ENCODE results near the gene DGKE.

DGKE gene

DNA sequence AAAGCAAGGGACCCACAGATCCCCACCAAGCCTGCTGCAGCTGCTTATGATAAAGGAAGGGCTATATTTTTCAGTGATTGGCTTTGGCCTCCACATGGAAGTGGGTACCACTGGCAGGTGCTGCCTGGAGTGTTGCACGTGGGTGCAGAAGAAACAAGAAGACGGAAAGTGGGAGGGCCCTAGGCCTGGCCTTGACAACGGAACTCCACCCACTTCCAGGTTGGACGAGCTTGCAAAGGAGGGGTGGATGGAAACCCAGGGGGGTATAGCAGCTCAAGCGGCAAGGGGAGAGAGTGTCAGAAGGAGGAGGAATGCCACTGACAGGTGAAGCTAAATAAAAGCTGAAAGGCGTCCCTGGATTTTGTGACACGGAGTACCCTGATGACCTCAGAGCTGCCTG is 59.6 kb downstream of the DGKE start:
- no peak for FAIRE-seq
- TF ChIP-seq POLR2AphosphoS5 (IDR thresholded peaks at IDR 0.05; ENCODE audit: low read depth, low read length) = no peak
- no peak for TF ChIP-seq PAX5 (IDR thresholded peaks at IDR 0.05; ENCODE audit: insufficient read depth, low read length, severe bottlenecking)
- no peak for TF ChIP-seq POLR2A (IDR thresholded peaks at IDR 0.05; ENCODE audit: low read depth, low read length)
- no peak for TF ChIP-seq SPI1 (IDR thresholded peaks at IDR 0.05; ENCODE audit: low read depth, low read length)
- no peak for TF ChIP-seq POU2F2 (IDR thresholded peaks at IDR 0.05; ENCODE audit: low read depth, low read length)
- no peak for TF ChIP-seq TAF1 (IDR thresholded peaks at IDR 0.05; ENCODE audit: low read depth, low read length)

DNA sequence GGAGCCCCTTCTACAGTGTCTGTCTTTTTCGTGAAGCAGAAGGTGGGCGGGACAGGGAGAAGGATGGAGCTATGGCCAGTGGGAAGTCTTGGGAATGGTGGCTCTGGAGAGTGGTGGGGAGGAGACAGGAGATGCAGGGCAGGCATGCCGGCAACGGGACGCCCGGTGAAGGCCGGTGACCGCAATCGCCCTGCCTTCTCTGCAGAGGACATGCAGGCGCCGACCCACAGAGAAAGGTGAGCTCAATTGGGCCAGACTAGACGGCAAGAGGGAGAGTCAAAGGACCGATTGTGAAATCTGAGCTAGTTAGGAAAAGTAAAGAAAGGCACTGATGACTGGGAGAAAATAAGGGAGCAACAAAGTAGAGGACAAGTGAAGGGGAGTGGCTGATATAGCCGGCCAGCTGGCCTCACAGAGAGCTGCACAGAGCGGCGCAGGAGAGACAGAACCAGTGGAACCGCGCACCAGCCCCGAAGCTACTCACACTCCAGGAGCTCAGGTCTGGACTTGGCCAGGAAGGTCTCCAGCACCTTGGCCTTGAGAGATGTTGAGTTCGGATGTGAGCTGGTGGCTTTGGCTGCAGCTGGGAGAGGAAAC is 61.0 kb downstream of the DGKE start:
- DNase-seq (ENCODE audit: insufficient read length, low spot score) (no peak), FAIRE-seq (no peak)
- TF ChIP-seq PAX5 (IDR thresholded peaks at IDR 0.05; ENCODE audit: insufficient read depth, low read length, severe bottlenecking) = no peak
- no peak for TF ChIP-seq POLR2A (IDR thresholded peaks at IDR 0.05; ENCODE audit: low read depth, low read length)
- TF ChIP-seq POU2F2 (IDR thresholded peaks at IDR 0.05; ENCODE audit: low read depth, low read length) = no peak
- no peak for TF ChIP-seq POLR2AphosphoS5 (IDR thresholded peaks at IDR 0.05; ENCODE audit: low read depth, low read length)
- TF ChIP-seq TAF1 (IDR thresholded peaks at IDR 0.05; ENCODE audit: low read depth, low read length) = no peak
- no peak for TF ChIP-seq SPI1 (IDR thresholded peaks at IDR 0.05; ENCODE audit: low read depth, low read length)

More for the DNA sequence above, 59.6 kb downstream of the DGKE start:
- no peak for DNase-seq (ENCODE audit: insufficient read length, low spot score)

- TF ChIP-seq TAF1 (IDR thresholded peaks at IDR 0.05; ENCODE audit: low read depth, low read length) (no peak), POLR2A (IDR thresholded peaks at IDR 0.05; ENCODE audit: low read depth, low read length) (no peak), POLR2AphosphoS5 (IDR thresholded peaks at IDR 0.05; ENCODE audit: low read depth, low read length) (no peak), PAX5 (IDR thresholded peaks at IDR 0.05; ENCODE audit: insufficient read depth, low read length, severe bottlenecking) (no peak), POU2F2 (IDR thresholded peaks at IDR 0.05; ENCODE audit: low read depth, low read length) (no peak), SPI1 (IDR thresholded peaks at IDR 0.05; ENCODE audit: low read depth, low read length) (no peak)
- DNase-seq (ENCODE audit: insufficient read length, low spot score) (no peak), FAIRE-seq (no peak)
Measured at GRCh38 chr17:56896217-56896967, 62.4 kb downstream of the DGKE start.

GRCh38 chr17:56896968-56897359 is 63.0 kb downstream of the DGKE start:
- no peak for FAIRE-seq
- peak; percentile 36; the same call in 1 of the 2 replicates for TF ChIP-seq POU2F2 (IDR thresholded peaks at IDR 0.05; ENCODE audit: low read depth, low read length)
- TF ChIP-seq PAX5 (IDR thresholded peaks at IDR 0.05; ENCODE audit: insufficient read depth, low read length, severe bottlenecking) = no peak
- no peak for TF ChIP-seq POLR2AphosphoS5 (IDR thresholded peaks at IDR 0.05; ENCODE audit: low read depth, low read length)
- DNase-seq (ENCODE audit: insufficient read length, low spot score) = no peak

- TF ChIP-seq SPI1 (IDR thresholded peaks at IDR 0.05; ENCODE audit: low read depth, low read length) = peak; percentile 97
- no peak for TF ChIP-seq POLR2A (IDR thresholded peaks at IDR 0.05; ENCODE audit: low read depth, low read length)
- FAIRE-seq (peak; percentile 66), DNase-seq (ENCODE audit: insufficient read length, low spot score) (no peak)
Measured at GRCh38 chr17:56897646-56898424, 63.9 kb downstream of the DGKE start.

DNA sequence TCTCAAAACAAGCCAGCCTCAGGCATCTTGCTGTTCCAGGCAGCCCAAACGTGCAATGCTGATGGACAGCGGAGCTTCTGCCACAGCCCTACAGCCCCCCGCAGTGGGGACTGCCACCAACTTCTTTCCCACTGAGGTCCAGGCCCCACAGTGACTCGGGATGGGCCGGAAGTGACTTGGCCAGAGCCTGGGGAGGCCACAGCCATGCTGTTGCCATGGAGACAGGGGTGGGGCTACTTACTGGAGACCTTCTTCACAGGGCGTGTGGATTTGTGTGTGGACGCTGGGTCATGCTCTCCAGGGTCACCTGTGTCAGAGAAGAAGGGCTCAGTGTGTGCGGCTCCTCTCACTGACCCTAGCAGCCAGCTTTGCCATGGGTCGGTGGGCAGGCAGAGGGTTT is 64.9 kb downstream of the DGKE start:
- TF ChIP-seq POLR2AphosphoS5 (IDR thresholded peaks at IDR 0.05; ENCODE audit: low read depth, low read length) (no peak), POU2F2 (IDR thresholded peaks at IDR 0.05; ENCODE audit: low read depth, low read length) (no peak), POLR2A (IDR thresholded peaks at IDR 0.05; ENCODE audit: low read depth, low read length) (no peak), TAF1 (IDR thresholded peaks at IDR 0.05; ENCODE audit: low read depth, low read length) (no peak), PAX5 (IDR thresholded peaks at IDR 0.05; ENCODE audit: insufficient read depth, low read length, severe bottlenecking) (no peak), SPI1 (IDR thresholded peaks at IDR 0.05; ENCODE audit: low read depth, low read length) (no peak)
- DNase-seq (ENCODE audit: insufficient read length, low spot score) = no peak
- no peak for FAIRE-seq

DNA sequence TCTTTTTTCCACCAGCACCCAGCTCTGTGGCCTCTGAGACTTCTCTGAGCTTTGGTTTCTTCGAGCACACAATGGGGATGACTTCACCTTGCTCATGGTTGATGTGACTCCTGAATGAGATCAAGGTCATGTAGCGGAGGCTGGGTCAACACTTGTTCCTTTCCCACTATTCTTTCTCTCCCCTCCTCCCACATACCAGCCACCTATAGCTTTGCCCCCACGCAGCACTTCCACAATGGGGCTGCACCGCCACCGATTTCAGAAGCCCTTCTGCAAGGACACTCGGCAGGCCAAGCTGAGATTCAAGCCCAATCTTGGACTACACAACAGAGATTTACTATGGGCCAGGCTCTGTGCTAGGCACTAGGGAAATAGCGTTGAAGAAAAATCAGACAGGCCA is 65.5 kb downstream of the DGKE start:
- FAIRE-seq = no peak
- no peak for TF ChIP-seq PAX5 (IDR thresholded peaks at IDR 0.05; ENCODE audit: insufficient read depth, low read length, severe bottlenecking)
- DNase-seq (ENCODE audit: insufficient read length, low spot score) = no peak

DNA sequence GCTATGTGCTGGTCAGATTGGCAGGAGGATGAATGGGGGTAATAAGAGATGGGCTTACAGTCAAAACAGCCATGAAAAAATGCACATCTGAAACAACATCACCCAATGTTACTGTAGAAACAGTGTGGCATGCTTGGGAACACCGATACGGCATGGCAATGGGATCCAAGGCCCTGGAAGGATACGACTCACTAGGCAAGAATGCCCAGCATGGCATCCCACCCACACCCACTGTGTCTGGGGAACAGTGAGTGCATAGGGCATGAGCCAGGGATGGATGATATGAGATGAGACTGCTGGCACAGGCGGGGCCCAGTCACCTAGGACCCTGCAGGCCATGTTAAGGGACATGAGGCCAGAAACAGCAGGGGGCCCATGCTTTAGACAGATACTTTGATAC is 68.4 kb downstream of the DGKE start:
- no peak for TF ChIP-seq PAX5 (IDR thresholded peaks at IDR 0.05; ENCODE audit: insufficient read depth, low read length, severe bottlenecking)
- TF ChIP-seq POU2F2 (IDR thresholded peaks at IDR 0.05; ENCODE audit: low read depth, low read length) = no peak
- no peak for TF ChIP-seq SPI1 (IDR thresholded peaks at IDR 0.05; ENCODE audit: low read depth, low read length)
- no peak for TF ChIP-seq POLR2A (IDR thresholded peaks at IDR 0.05; ENCODE audit: low read depth, low read length)
- TF ChIP-seq TAF1 (IDR thresholded peaks at IDR 0.05; ENCODE audit: low read depth, low read length) = no peak
- 0 out of 2 replicates have a peak, but pooled peaks have one; percentile 31 for TF ChIP-seq POLR2AphosphoS5 (IDR thresholded peaks at IDR 0.05; ENCODE audit: low read depth, low read length)
- no peak for DNase-seq (ENCODE audit: insufficient read length, low spot score)
- no peak for FAIRE-seq

DNA sequence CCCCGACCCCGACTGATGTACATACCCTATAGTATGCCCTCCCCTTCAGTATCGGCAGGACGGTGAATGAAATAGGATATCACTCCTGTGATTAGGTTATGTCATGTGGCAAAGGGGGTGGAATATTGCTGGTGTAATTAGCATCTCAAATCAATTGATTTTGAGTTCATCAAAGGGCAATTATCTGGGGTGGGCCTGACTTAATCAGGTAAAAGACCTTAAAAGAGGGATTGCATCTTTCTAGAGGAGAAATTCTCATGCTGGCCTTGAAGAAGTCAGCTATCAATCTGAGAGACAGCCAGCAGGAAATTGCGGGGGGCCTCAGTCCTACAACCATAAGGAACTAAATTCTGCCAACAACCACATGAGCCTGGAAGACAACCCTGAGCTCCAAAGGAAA is 69.6 kb downstream of the DGKE start:
- TF ChIP-seq POU2F2 (IDR thresholded peaks at IDR 0.05; ENCODE audit: low read depth, low read length) (no peak), SPI1 (IDR thresholded peaks at IDR 0.05; ENCODE audit: low read depth, low read length) (no peak), POLR2AphosphoS5 (IDR thresholded peaks at IDR 0.05; ENCODE audit: low read depth, low read length) (no peak)
- no peak for FAIRE-seq
- DNase-seq (ENCODE audit: insufficient read length, low spot score) = no peak
